ENCODE measurements around the gene FAF1.

- TF ChIP-seq CTCF (IDR thresholded peaks at IDR 0.05; ENCODE audit: low read depth, low read length, missing input control), result no peak
- no peak for TF ChIP-seq SP1 (IDR thresholded peaks at IDR 0.05)
- TF ChIP-seq TAF1 (conservative IDR thresholded peaks at IDR 0.05), result no peak
- no peak for TF ChIP-seq FOXA1 (IDR thresholded peaks at IDR 0.05)
- no peak for TF ChIP-seq REST (IDR thresholded peaks at IDR 0.05)
- TF ChIP-seq EGR1 (IDR thresholded peaks at IDR 0.05; ENCODE audit: low read depth in 2 of 2), result no peak
- TF ChIP-seq MAX (IDR thresholded peaks at IDR 0.05), result no peak
Observed at GRCh38 chr1:50419192-50419906, 540.7 kb downstream of the FAF1 start.

Data from liver (tissue), 3 donors.